Measurements from ENCODE around the gene CISTR. TPM values are rescaled to one million over a fixed set of nuclear protein-coding genes. Genes with fewer than 3 reads are reported as not detected.

Gene CISTR
- total RNA-seq, 1 experiment from 2014 or later, result not detected

DNA sequence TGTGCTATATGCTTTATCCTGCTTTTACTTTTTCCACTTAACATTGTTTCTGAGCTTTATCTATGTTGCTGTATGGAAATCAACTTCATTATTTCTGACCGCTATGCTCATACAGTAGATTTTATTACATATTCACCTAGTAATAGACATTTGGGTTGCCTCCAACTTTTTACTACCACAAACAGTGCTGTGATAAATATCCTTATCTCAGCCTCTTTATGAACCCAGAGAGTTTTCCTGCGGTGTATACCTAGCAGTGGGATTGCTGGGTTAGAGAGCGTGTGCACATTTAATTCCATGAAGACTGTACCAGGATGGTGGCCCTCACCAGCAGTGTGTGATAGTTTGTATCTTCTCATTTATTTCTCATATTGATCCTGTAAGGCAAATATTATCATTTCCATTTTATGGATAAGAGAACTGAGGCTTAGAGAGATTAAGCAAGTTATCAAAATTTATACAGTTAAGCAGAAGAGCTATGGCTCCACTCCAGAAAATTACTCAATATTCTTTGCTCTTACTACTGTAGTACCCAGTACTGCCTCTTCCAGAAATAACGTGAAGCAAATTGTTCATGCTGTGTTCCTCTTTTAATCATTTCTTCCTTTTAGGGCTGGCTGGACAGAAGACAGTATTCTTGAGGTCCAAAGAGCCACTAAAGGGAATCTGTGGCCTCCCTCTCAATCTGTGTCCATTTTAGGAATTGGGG lies 26.3 kb upstream of the CISTR start:
- ChIA-PET CTCF (no interaction called here), POLR2A (ENCODE audit: low non-redundant PET) (no interaction called here)
- Histone ChIP-seq H3K9me3 (ENCODE audit: low read depth, low read length, poor library complexity, severe bottlenecking) (no peaks in the 10 kb centered on the region), H3K27me3 (replicated peaks; ENCODE audit: insufficient read depth, low read depth, low read length, poor library complexity) (no peaks in the 10 kb centered on the region), H3K4me1 (ENCODE audit: insufficient read depth, low read length, poor library complexity, severe bottlenecking) (peaks cover 17% of the 10 kb centered on the region), H3K36me3 (ENCODE audit: insufficient read depth, low read length, poor library complexity, severe bottlenecking) (no peaks in the 10 kb centered on the region), H3K4me3 (ENCODE audit: low read depth, low read length, poor library complexity, severe bottlenecking) (no peak overlapping the region), H3K27ac (ENCODE audit: low read depth, low read length, poor library complexity, severe bottlenecking) (no peak overlapping the region)
- intact Hi-C loops (cut with micrococcal nuclease; ENCODE audit: unreplicated experiment), result no loop called here
- TF ChIP-seq, protein P1, sequence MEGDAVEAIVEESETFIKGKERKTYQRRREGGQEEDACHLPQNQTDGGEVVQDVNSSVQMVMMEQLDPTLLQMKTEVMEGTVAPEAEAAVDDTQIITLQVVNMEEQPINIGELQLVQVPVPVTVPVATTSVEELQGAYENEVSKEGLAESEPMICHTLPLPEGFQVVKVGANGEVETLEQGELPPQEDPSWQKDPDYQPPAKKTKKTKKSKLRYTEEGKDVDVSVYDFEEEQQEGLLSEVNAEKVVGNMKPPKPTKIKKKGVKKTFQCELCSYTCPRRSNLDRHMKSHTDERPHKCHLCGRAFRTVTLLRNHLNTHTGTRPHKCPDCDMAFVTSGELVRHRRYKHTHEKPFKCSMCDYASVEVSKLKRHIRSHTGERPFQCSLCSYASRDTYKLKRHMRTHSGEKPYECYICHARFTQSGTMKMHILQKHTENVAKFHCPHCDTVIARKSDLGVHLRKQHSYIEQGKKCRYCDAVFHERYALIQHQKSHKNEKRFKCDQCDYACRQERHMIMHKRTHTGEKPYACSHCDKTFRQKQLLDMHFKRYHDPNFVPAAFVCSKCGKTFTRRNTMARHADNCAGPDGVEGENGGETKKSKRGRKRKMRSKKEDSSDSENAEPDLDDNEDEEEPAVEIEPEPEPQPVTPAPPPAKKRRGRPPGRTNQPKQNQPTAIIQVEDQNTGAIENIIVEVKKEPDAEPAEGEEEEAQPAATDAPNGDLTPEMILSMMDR (conservative IDR thresholded peaks at IDR 0.05; ENCODE audit: low read depth, low read length), result no peak
- no peak for TF ChIP-seq EZH2 (IDR thresholded peaks at IDR 0.05; ENCODE audit: borderline replicate concordance, low read depth, low read length, poor library complexity, severe bottlenecking)
- BruUV-seq (replicated peaks), result no TSS peak
- DNase-seq (ENCODE audit: low spot score), result no peak

DNA sequence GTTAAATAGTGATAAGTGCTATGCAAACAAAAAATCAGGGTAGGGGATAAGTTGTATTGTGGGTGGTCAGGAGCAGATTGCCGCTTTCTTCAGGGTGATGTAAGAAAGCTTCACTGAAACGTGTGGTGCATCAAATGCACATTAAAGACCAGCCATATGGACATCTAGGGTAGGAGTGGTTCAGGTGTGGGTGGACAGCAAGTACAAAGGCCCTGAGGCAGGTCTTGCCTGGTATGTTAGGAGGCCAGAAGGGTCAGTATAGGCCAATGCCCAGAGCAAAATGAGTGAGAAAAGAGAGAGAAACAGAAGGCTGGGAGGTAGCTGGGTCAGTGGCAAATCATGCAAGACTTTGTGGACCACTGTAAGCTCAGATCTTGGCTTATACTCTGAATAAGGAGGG lies 25.6 kb upstream of the CISTR start:
- ChIA-PET CTCF (no interaction called here), POLR2A (ENCODE audit: low non-redundant PET) (no interaction called here)
- Histone ChIP-seq H3K9me3 (ENCODE audit: low read depth, low read length, poor library complexity, severe bottlenecking) (no peaks in the 10 kb centered on the region), H3K4me3 (ENCODE audit: low read depth, low read length, poor library complexity, severe bottlenecking) (no peak overlapping the region), H3K27ac (ENCODE audit: low read depth, low read length, poor library complexity, severe bottlenecking) (no peak overlapping the region), H3K4me1 (ENCODE audit: insufficient read depth, low read length, poor library complexity, severe bottlenecking) (peaks cover 17% of the 10 kb centered on the region), H3K36me3 (ENCODE audit: insufficient read depth, low read length, poor library complexity, severe bottlenecking) (no peaks in the 10 kb centered on the region), H3K27me3 (replicated peaks; ENCODE audit: insufficient read depth, low read depth, low read length, poor library complexity) (no peaks in the 10 kb centered on the region)
- no peak for DNase-seq (ENCODE audit: low spot score)
- intact Hi-C loops (cut with micrococcal nuclease; ENCODE audit: unreplicated experiment), result no loop called here
- no peak for TF ChIP-seq EZH2 (IDR thresholded peaks at IDR 0.05; ENCODE audit: borderline replicate concordance, low read depth, low read length, poor library complexity, severe bottlenecking)
- TF ChIP-seq, protein P1 (conservative IDR thresholded peaks at IDR 0.05; ENCODE audit: low read depth, low read length), result no peak
- no TSS peak for BruUV-seq (replicated peaks)

DNA sequence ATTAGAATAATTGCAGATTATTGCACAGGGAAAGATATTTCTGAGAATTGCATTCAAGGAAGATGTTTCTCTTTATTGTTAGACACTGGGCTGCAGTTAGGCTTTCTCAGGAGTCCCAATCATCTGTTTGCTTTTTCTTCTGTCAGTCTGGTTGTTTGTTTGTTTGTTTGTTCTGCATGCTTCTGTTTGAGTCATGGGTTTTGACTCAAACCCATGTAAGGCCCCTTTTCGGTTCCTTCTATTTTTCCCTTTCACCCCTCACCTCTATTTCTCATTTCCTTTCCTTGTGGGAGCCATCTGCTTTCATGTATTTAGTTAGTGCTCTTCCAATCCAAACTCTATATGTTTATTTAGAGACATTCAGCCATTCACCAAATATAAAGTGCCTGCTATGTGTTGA lies 25.1 kb upstream of the CISTR start:
- TF ChIP-seq, protein P1 (conservative IDR thresholded peaks at IDR 0.05; ENCODE audit: low read depth, low read length), result no peak
- TF ChIP-seq EZH2 (IDR thresholded peaks at IDR 0.05; ENCODE audit: borderline replicate concordance, low read depth, low read length, poor library complexity, severe bottlenecking), result no peak
- no TSS peak for BruUV-seq (replicated peaks)
- DNase-seq (ENCODE audit: low spot score), result no peak
- H3K9me3 ChIP-seq (ENCODE audit: low read depth, low read length, poor library complexity, severe bottlenecking), result no peaks in the 10 kb centered on the region
- ChIA-PET CTCF (no interaction called here), POLR2A (ENCODE audit: low non-redundant PET) (interaction anchor here (0.5 kb wide), 1 partner anchor 86 kb away, joined by 4 read pairs; no protein-coding TSS in a partner anchor)
- H3K4me3 ChIP-seq (ENCODE audit: low read depth, low read length, poor library complexity, severe bottlenecking), result no peak overlapping the region
- no peaks in the 10 kb centered on the region for H3K36me3 ChIP-seq (ENCODE audit: insufficient read depth, low read length, poor library complexity, severe bottlenecking)
- peaks cover 13% of the 10 kb centered on the region for H3K4me1 ChIP-seq (ENCODE audit: insufficient read depth, low read length, poor library complexity, severe bottlenecking)
- no peak overlapping the region for H3K27ac ChIP-seq (ENCODE audit: low read depth, low read length, poor library complexity, severe bottlenecking)
- no peaks in the 10 kb centered on the region for H3K27me3 ChIP-seq (replicated peaks; ENCODE audit: insufficient read depth, low read depth, low read length, poor library complexity)
- intact Hi-C loops (cut with micrococcal nuclease; ENCODE audit: unreplicated experiment), result no loop called here

Data from A673 (cell line).